DOHH2 (cell line): ENCODE data around the gene HIPK4.

Experiments
- H3F3A ChIP-seq: fragments of 200-600 bp; sonication (generic), shearing (Covaris generic); 2 replicates; pipeline ENCODE4 v1.6.0; 2016; ENCODE audit warnings: antibody characterized with exemption, mild to moderate bottlenecking; ENCODE audit not compliant: control insufficient read depth, insufficient read depth
- H3K27ac ChIP-seq: fragments of 200-600 bp; sonication (generic); 2 replicates; pipeline ENCODE4 v1.5.1; 2014; ENCODE audit warnings: low read depth, mild to moderate bottlenecking, low read length, moderate library complexity
- H3K27me3 ChIP-seq: fragments of 200-600 bp; sonication (generic); 2 replicates; pipeline ENCODE4 v1.6.1; 2014; ENCODE audit warnings: mild to moderate bottlenecking, low read length, mixed read lengths; ENCODE audit not compliant: control insufficient read depth
- H3K36me3 ChIP-seq: fragments of 200-600 bp; sonication (generic); 2 replicates; pipeline ENCODE4 v1.6.1; 2014; ENCODE audit warnings: mild to moderate bottlenecking, low read length, moderate library complexity, mixed read lengths; ENCODE audit not compliant: control insufficient read depth
- H3K4me1 ChIP-seq: fragments of 200-600 bp; sonication (generic); 2 replicates; pipeline ENCODE4 v1.6.1; 2014; ENCODE audit warnings: mild to moderate bottlenecking, low read length, mixed read lengths; ENCODE audit not compliant: control insufficient read depth
- H3K4me2 ChIP-seq: fragments of 200-600 bp; sonication (generic); 2 replicates; pipeline ENCODE4 v1.6.0; 2014; ENCODE audit warnings: mild to moderate bottlenecking, low read length, moderate library complexity
- H3K4me3 ChIP-seq: fragments of 200-600 bp; sonication (generic); 2 replicates; pipeline ENCODE4 v1.5.1; 2014; ENCODE audit warnings: mild to moderate bottlenecking, low read length, mixed read lengths
- H3K79me2 ChIP-seq: fragments of 200-600 bp; sonication (generic); 2 replicates; pipeline ENCODE4 v1.6.1; 2014; ENCODE audit warnings: mild to moderate bottlenecking, low read length, mixed read lengths; ENCODE audit not compliant: control insufficient read depth
- H3K9me2 ChIP-seq: fragments of 200-600 bp; sonication (generic); replicated peaks from 2 replicates; pipeline ENCODE4 v1.6.1; 2014; ENCODE audit warnings: mild to moderate bottlenecking, low read length, mixed read lengths; ENCODE audit not compliant: control insufficient read depth
- H3K9me3 ChIP-seq: fragments of 200-600 bp; sonication (generic); 2 replicates; pipeline ENCODE4 v1.6.1; 2014; ENCODE audit warnings: antibody characterized with exemption, low read length, mixed read lengths; ENCODE audit not compliant: control insufficient read depth, insufficient read depth
- H4K20me1 ChIP-seq: fragments of 200-600 bp; sonication (generic); 2 replicates; pipeline ENCODE4 v1.6.0; 2014; ENCODE audit warnings: low read depth, mild to moderate bottlenecking, antibody characterized with exemption, low read length, moderate library complexity; ENCODE audit not compliant: control insufficient read depth, insufficient read depth
- EZH2phosphoT487 ChIP-seq: fragments of 200-600 bp; sonication (generic); IDR thresholded peaks from 2 replicates; pipeline ENCODE4 v1.6.1; 2017; ENCODE audit warnings: borderline replicate concordance, mild to moderate bottlenecking, antibody characterized with exemption, low read length, moderate library complexity, mixed read lengths
- TF ChIP-seq, protein P1 (sequence below): fragments of 200-600 bp; sonication (generic); IDR thresholded peaks from one replicate; pipeline ENCODE4 v1.5.1; 2014; ENCODE audit warnings: antibody characterized with exemption, mild to moderate bottlenecking, low read depth, low read length; ENCODE audit not compliant: poor library complexity, severe bottlenecking

Gene HIPK4

DNA sequence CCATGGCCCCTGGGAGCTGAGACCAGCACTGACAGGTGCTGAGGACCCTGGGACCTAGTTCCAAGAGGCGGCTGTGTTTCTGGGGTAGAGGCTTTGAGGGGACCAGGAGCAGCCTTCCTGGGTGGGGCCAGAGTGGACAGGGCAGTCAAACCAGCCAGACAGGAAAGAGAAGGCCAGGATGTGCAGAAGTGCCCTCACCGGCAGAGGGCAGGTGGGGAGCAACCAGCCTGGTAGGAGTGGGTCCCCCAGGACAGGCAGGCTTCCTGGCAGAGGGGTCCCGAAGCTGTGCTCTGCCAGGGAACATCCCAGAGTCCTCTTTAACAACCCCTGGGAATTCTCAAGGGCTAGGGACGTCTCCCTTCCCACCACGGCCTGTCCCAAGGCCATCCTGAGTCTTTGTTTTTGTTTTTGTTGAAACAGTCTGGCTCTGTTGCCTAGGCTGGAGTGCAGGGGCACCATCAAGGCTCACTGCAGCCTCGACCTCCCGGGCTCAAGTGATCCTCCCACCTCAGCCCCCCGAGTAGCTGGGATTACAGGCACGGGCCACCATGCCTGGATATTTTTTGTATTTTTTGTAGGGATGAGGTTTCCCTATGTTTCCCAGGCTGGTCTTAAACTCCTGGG lies 3.0 kb upstream of the HIPK4 start:
- Histone ChIP-seq H3K27ac (no peak overlapping the region), H3K9me2 (no peaks in the 10 kb centered on the region), H3K9me3 (no peaks in the 10 kb centered on the region), H3K4me1 (no peaks in the 10 kb centered on the region), H3K36me3 (no peaks in the 10 kb centered on the region), H3K4me3 (no peak overlapping the region), H4K20me1 (no peaks in the 10 kb centered on the region), H3K27me3 (no peaks in the 10 kb centered on the region), H3K79me2 (no peaks in the 10 kb centered on the region), H3F3A (no peaks in the 10 kb centered on the region), H3K4me2 (no peak overlapping the region)
- TF ChIP-seq EZH2phosphoT487: no peak
- TF ChIP-seq, protein P1, sequence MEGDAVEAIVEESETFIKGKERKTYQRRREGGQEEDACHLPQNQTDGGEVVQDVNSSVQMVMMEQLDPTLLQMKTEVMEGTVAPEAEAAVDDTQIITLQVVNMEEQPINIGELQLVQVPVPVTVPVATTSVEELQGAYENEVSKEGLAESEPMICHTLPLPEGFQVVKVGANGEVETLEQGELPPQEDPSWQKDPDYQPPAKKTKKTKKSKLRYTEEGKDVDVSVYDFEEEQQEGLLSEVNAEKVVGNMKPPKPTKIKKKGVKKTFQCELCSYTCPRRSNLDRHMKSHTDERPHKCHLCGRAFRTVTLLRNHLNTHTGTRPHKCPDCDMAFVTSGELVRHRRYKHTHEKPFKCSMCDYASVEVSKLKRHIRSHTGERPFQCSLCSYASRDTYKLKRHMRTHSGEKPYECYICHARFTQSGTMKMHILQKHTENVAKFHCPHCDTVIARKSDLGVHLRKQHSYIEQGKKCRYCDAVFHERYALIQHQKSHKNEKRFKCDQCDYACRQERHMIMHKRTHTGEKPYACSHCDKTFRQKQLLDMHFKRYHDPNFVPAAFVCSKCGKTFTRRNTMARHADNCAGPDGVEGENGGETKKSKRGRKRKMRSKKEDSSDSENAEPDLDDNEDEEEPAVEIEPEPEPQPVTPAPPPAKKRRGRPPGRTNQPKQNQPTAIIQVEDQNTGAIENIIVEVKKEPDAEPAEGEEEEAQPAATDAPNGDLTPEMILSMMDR: no peak

DNA sequence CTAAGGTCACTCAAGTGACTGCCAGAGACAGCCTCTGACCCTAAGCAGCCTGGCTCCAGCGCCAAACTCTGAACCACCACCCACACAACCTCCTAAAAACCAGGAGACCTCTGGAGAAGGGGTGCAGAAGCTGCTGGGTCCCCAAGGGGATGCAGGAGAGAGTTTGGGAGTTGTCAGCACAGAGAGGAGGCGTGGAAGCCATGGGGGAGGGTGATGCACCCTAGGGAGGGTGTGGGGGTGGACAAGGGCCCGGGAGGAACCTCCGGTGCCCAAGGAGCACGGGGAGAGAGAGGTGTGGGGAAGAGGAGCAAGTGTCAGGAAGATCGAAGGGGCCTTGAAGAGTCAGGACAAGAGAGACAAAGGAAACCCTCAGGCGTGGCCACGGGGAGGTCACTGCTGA lies 2.1 kb upstream of the HIPK4 start:
- Histone ChIP-seq H3K79me2 (no peaks in the 10 kb centered on the region), H3K9me3 (no peaks in the 10 kb centered on the region), H3K4me1 (no peaks in the 10 kb centered on the region), H3K27ac (no peak overlapping the region), H4K20me1 (no peaks in the 10 kb centered on the region), H3K4me2 (no peak overlapping the region), H3K4me3 (no peak overlapping the region), H3K36me3 (no peaks in the 10 kb centered on the region), H3K27me3 (no peaks in the 10 kb centered on the region), H3K9me2 (no peaks in the 10 kb centered on the region), H3F3A (no peaks in the 10 kb centered on the region)
- TF ChIP-seq EZH2phosphoT487: no peak
- TF ChIP-seq, protein P1: no peak

DNA sequence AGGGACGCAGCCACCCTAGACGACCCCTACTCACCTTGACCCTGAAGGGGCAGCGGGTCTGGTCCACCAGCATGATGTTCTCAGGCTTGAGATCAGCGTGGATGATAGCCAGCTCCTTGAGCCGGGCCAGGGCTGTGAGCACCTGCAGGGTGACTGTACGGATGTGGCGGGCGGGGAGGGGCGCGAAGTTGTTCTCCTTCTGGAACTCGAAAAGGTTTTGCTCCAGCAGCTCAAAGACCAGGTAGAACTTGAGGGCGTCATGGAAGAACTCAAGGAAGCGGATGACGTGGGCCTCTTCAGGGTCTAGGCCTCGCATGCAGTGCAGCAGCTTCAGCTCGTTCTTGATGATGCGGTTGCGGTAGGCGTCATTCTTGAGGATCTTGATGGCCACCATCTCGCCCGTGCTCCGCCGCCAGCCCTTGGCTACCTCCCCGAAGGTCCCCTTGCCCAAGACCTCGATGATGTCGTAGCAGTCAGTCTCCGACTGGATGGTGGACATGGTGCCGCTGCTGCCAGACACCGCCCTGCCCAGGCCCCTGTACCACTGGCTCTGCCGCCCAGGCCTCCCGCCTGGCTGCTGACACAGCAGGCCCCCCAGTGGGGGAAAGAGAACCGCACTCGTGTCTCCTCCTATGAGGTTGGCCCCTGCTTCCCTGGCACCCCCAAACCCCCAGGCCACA lies 437 bp downstream of the HIPK4 start:
- H3K4me3 ChIP-seq: no peak overlapping the region
- H4K20me1 ChIP-seq: no peaks in the 10 kb centered on the region
- no peaks in the 10 kb centered on the region for H3K27me3 ChIP-seq
- no peaks in the 10 kb centered on the region for H3K9me2 ChIP-seq
- H3K4me2 ChIP-seq: no peak overlapping the region
- H3K27ac ChIP-seq: no peak overlapping the region
- no peak for TF ChIP-seq EZH2phosphoT487
- TF ChIP-seq, protein P1: no peak
- H3F3A ChIP-seq: no peaks in the 10 kb centered on the region
- H3K4me1 ChIP-seq: no peaks in the 10 kb centered on the region
- H3K9me3 ChIP-seq: no peaks in the 10 kb centered on the region
- H3K36me3 ChIP-seq: no peaks in the 10 kb centered on the region
- H3K79me2 ChIP-seq: no peaks in the 10 kb centered on the region
